GM18867 (cell line): ENCODE results near the gene DTHD1.
A peak's percentile ranks its signal among the peaks of the same experiment; 100 is the strongest.

ENCODE experiments used
- ATAC-seq: cut with Tn5 transposase; IDR thresholded peaks from one replicate; pipeline ENCODE4 v1.9.1; 2021; ENCODE audit warnings: mild to moderate bottlenecking, moderate library complexity; ENCODE audit not compliant: unreplicated experiment

DTHD1 gene

DNA sequence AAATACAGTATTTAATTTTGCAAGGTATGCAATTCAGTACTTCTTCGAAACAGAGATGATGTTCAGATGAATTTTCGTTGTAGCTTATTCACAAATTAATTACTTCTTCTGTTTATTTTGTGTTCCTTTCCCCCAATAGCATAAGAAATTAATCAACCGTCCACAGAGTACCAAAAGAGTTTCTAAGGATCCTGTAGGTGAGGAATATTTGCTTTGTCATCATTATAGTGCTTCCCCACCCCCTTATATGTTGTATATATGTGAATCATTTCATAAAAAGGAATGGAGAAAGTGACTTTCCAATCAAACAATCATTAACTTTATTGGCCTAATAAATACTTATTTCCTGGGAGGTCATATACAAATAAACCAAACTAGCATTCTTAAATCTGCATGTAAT, 57.6 kb downstream of the DTHD1 start:
- ATAC-seq = no peak

DNA sequence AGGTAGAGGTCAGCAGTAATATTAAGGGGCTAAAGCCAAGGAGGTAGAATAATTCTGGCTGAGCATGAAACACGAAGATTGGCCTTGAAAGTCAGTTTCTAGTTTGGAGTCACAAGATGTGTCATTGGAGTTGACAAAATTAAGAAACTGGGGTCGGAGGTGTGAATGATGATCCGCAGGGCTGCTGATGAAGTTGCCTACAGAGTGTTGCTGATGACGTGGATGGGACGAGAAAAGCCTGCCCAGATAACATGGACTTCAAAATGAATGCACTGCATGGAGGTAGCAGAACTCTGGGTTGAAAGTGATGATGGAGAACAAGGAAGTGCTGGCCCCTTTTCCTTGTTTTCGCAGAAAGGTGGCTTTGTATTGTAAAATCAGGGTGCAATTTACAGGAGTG, 60.5 kb downstream of the DTHD1 start:
- ATAC-seq = no peak

DNA sequence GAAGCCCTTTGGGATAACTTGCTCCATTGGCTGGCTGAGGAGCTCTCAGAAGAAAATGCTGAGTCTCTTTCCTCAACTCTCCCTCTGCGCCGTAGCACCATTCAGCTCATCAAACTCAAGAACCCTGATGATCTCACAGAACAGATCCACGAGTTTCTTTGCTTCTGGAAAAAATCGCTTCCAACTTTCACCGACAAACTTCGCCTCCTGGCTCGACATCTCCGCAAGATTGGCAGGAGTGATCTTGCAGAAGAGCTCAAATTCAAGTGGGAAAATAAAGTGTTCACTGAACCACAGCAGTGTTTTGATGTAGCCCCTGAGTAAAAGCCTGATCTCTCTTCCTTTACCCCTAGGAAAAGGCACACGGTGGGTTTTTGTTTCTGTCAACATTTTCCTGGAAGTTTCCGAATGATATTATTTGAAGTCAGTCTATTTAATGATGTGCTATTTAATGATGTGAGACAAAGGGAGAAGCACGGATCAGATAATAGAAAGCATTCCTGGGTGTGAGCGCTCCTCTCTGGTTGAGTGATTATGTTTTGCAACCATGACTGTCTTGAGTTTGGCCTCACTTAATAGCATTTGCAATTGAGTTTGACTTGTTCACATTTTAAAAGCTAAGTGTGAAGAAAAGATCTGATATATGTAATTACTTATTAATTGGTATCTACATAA, 62.2 kb downstream of the DTHD1 start:
- ATAC-seq = no peak

DNA sequence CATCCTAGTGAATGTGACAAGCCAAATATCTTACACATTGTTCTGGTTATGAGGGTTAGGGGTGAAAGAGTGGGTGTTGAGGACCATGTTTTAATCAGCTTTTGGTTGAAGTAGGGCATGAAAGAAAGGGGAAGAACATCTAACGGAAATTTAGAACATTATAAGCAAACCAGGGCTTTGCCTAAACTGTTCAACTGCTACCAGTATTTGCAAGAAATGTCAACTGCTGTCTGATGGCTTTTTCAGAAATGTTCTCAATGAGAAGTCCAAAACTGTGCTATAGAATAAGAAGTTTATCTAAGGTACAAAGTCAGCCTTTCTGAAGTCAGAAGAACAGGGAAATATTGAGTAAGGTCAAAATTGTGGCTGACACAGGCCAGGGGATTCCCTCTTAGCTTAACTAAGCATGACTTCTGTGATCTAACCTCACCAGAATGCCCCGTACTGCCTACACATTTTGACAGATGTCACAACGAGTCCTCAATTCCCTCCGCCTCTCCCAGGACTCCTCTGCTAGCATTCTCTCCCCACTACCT, 67.1 kb downstream of the DTHD1 start:
- ATAC-seq = peak; percentile 88

DNA sequence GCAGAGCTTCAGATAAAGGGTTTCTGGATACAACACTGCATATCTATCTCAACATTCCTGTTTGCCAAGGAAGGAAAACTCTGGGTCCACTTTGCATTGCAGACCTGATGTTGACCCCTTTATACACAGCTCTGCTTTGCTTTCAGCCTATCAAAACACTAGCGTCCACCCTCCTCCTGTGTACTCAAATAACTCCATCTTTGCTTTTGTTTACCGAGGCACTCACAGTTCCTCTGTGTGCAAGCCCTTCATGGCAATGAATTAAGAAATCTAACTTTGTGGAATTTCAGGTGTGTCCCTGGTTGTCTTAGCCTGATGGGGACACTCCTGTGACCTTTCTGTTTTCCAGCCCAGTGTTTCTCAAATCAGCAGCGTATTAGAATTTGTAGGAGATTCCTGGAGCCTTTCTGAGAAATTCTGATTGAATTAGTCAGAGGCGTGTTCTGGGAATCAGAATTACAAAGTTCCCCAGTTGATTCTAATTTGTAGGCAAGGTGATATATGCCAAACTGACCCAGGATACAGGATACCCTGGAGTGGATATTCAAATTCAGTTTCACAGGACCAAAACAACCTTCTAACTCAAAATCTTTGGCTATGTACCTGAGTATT, 68.6 kb downstream of the DTHD1 start:
- ATAC-seq = no peak

DNA sequence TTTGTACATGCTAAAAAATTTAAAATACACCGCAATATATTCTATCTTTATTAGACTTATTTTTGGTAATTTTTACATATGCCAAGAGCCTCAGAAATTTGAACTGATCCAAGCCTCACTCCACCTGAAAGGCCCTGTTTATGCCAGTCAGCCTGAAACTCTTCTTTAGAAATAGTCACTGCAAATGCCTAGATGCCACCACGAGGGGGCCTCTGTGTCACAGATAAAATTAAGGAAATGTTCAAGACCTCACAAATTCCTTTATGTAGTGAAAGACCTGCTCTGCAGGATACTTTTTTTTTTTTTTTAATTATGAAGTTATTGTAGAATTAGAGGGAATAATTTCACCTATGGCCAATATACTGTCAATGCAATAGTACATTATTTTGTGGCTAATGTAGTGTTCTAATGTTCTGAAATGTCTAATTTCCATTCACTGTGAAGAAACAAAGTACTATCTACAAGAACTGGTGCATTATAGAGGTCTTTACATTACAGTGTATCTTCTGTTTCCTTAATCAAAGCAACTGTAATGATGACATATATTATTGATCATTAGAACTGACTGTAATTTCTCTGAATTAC, 69.8 kb downstream of the DTHD1 start:
- ATAC-seq = peak; percentile 73

DNA sequence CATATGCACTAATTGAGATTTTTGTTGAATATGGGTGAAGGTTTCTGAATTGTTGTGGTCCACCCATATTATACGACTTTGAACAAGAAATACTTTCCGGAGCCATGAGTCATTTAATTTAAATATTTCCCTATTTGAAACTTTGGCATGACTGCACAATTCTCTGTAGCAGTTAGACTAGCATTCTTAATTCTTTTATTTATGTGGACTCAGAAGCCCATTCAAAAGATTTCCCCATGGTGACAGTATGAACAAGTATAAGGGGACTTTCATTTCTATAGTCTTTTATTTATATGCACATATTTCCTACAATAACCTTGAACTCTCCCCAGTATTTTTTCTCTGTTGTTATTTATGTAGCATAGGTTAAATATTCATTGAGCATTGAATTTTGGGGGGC, 72.6 kb downstream of the DTHD1 start:
- no peak for ATAC-seq

DNA sequence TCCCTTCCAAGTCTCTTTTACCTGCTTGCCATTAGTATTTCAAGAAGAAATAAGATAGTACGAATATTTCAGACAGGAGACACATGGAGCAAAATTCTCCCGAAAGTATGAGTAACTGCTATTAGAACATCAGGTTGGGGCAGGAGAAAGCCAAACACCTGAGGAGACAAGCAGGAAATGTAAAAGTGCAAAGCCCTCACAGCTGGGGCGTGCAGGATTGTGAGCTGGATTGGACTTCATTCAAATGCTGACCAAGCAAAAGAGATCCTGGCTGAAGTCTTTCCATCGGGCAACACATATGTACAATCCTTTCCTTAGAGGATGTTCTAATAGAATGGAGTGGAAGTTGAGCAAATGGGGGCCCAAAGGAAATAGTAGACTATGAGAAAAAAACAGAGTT, 76.8 kb downstream of the DTHD1 start:
- ATAC-seq = no peak

DNA sequence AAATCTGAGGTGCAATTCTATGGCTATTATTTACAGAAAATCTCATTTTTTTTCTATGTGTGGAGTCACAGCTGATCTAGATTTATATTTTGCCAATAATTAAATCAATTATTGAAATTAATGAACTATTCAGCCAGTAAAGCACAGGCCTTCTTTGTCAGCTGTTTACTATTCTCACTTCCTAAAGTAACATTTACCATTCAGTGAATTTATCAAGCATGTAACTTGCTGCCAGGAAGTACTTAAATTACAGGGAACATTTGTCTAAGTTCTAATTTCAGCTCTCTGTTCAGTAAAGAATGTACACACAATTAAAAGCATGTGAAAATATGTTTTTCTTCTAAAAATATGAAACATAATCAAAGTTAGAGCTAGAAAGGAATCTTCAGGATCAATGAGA, 79.3 kb downstream of the DTHD1 start:
- ATAC-seq = no peak

DNA sequence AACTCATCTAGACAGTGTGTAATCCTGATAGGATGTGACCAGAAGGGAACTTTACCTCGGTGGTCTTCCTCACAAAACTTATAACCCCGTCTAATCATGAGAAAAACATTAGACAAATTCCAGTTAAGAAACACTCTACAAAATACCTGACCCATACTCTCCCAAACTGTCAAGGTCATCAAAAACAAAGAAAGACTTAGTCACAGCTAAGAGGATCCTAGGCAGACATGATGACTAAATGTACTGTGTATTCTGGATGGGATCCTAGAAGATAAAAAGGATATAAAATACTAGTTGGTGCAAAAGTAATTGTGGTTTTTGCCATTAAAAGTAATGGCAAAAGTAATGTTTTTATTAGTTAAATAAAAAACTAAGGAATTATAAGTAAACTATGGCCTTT, 81.6 kb downstream of the DTHD1 start:
- no peak for ATAC-seq

DNA sequence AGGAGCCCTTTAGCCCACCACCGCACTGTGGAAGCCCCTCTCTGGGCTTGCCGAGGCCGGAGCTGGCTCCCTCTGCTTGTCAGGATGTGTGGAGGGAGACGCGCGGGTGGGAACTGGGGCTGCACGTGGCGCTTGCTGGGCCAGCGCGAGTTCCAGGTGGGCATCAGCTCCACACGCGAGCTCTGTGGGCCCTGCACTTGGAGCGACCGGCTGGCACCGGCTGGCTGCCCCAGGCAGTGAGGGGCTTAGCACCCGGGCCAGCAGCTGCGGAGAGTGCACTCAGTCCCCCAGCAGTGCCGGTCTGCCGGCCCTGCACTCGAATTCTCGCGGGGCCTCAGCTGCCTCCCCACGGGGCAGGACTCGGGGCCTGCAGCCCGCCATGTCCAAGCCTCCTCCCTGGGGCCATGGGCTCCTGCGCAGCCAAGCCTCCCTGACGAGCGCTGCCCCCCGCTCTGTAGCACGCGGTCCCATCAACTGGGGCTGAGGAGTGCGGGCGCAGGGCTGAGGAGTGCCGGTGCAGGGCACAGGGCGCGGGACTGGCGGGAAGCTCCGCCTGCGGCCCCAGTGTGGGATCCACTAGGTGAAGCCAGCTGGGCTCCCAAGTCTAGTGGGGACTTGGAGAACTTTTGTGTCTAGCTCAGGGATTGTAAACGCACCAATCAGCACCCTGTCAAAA, 93.6 kb downstream of the DTHD1 start:
- ATAC-seq = no peak

DNA sequence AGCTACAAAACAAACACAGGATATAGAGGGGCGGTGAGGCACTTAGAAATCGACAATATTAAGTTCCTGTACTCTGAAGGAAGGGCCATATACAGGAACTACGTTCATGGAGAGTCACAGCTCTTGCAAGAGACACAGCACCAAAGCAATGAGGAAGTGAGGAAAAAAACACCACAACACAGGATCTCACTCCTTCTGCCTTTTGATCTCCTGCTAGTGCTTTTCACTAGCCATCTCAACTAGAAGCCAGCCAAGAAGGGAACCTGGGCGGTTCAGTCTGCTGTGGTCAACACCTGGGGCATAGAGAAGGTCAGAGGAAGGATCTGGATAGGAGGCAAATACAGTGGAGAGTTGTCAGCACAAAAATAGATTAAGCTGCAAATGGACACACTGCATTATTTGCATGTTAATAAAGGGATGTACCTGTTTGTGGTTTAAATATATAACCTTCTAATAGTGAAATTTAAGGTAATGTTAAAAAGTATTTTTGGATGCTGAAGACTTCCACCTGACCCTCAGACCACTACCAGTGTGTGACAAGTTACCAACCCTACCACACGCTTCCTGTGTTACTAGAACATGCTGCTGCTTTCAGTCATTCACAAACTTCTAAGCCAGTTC, 104.6 kb downstream of the DTHD1 start:
- ATAC-seq = peak; percentile 91

DNA sequence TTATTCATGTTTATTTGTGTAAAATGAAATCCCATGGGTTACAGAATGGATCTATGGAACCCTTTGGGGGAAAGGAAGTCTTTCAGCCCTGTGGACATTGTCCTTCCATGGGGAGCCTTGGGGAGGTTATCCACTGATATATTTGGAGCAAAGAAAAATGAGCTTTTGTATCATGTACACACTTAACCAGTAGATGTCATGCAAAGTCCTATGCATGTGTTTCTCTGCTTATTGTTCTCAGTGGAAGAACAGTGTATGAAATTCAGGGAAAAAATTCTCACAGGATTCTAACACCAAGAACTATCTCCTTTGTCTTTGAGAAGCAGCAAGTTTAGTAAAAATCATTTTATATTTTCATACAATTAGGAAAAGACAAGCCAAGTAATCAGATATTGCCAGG, 105.3 kb downstream of the DTHD1 start:
- no peak for ATAC-seq

DNA sequence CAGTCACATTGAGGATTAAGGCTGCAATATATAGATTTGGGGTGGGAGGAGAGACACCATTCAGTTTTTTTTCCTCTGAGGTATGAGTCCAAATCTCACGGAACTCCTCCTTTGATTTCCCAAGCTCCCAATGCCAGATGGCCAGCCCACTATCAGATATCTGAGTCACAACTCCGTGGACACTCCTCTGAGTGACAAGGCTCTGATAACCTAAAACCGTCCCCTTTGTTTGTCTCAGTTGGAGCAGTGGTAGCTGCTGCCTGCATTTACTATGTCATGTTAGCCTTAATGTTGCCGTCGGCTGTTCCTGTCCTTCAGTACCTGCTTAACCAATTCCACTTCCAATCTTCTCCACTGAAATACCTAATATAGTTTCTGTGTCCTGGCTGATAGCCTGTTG, 107.3 kb downstream of the DTHD1 start:
- no peak for ATAC-seq

DNA sequence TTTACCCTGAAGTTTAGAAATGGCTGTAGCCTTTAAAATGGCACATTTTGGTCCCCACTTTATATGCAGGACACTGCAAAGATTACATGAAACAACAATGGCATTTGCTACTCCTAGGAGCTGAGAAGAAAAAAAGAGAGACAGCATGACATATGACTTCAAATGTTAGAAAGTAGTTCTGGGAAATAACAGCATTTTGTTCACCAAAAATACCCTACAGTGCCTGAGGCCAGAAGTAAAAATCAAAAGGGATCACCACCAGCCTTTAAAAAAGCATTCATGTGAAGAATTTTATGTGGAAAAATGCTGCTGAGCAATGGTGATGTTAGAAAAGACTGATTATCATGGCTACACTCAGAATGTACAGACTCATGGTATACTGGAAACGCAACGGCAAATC, 110.0 kb downstream of the DTHD1 start:
- no peak for ATAC-seq

DNA sequence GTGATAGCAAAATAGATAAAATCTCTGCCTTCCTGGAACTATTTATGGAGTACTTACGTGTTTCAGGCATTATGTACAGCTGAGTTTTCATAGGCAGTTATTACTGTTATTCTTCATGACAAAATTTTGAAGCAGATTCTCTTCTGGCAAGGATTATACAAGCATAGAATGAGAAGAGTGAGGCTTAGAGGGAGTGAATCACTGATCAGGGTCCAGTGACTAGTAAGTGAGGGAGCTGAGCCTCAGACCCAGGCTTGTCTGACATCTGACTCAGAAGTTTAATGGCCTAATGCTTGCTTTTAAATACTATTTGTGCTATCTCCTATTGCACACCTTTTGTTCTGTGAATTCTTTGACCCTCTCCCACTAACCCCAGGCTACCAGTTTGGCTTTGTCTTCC, 110.6 kb downstream of the DTHD1 start:
- no peak for ATAC-seq

DNA sequence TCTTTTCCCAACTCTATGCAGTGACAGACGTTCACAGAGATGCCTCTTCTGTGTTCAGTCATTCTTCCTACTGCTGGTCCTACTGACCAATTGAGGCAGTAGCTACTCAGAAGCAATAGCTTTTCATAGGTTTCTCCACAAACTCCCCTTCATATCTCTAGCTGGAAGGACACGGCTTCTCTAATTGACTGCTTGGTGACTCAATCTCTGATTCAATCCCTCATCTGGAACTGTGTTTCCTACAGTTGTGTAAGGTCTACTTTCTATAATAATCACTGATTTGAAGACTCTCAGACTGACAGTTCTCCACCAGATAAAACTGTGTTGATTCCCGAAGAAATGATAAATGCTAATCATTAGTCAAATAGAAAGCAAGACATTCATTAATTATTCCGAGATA, 111.5 kb downstream of the DTHD1 start:
- ATAC-seq = no peak
